Measurements from ENCODE around the gene SRGAP1. TPM values are rescaled to one million over a fixed set of nuclear protein-coding genes. Genes with fewer than 3 reads are reported as not detected.

The SRGAP1 gene
- total and polyA plus RNA-seq, 9 donors = 4.7 to 10.5 (median 5.7) TPM

GRCh38 chr12:63915105-63915800, 70.8 kb downstream of the SRGAP1 start:
- peaks cover 7% of the 10 kb centered on the region for H3K4me1 ChIP-seq (ENCODE audit: control insufficient read depth, insufficient read depth, low read length)
- H3K9me3 ChIP-seq (replicated peaks; ENCODE audit: control insufficient read depth, low read depth, low read length) = no peaks in the 10 kb centered on the region
- no peaks in the 10 kb centered on the region for H3K27me3 ChIP-seq (ENCODE audit: control insufficient read depth, insufficient read depth, low read length)
- no CpG with 5 or more reads among the region's 2 CpGs for WGBS (ENCODE audit: insufficient coverage)
- no peaks in the 10 kb centered on the region for H3K36me3 ChIP-seq (ENCODE audit: control insufficient read depth, insufficient read depth, low read length)
- peak overlapping the region; percentile 56 for H3K27ac ChIP-seq (ENCODE audit: low read length)
- peak; percentile 80 for DNase-seq
- H3K4me3 ChIP-seq (ENCODE audit: low read length) = no peak overlapping the region

DNA sequence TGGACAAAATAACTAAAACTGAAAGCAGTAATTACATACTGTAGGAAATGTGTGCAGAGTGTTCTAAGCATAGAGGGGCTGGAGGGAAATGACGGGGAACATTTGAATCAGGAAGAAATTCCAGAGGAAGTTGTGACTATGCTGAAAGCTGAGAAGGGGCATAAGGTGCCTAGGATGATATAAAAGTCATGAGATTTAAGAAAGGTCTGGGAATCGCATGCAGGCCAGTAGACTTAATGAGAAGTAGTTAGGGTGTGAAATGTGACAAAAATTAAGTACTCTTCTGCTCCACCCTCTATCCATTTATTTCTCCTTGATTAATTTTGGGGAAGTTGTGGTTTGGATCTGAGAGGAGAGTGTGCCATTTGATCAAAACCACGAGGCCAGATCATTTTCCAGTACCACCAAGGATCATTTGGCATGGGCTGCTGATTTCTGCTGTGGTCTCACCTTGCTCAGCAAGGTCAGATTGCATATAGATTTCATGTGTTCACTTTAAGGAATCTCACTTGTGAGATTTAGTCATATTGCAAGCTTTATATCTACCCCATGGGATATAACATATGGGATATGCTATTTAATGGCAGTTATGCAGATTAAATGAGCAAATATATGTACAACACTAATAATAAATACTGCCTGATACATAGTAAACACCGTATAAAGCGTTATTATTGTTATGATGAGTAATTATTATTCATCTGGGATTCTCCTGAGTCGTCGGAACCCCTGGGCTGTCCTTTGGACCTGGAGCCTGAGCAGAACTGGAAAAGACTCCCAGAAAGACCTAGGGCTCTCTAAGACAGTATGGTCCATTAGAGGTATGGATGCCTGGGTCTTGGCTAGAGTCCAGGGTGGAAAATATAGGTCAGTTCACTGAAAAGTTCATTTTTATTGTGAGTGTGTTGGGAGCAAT, 72.3 kb downstream of the SRGAP1 start:
- DNase-seq = peak; percentile 38
- Histone ChIP-seq H3K4me1 (ENCODE audit: control insufficient read depth, insufficient read depth, low read length) (peaks cover 7% of the 10 kb centered on the region), H3K9me3 (replicated peaks; ENCODE audit: control insufficient read depth, low read depth, low read length) (no peaks in the 10 kb centered on the region), H3K27me3 (ENCODE audit: control insufficient read depth, insufficient read depth, low read length) (no peaks in the 10 kb centered on the region), H3K27ac (ENCODE audit: low read length) (peak overlapping the region; percentile 1), H3K4me3 (ENCODE audit: low read length) (no peak overlapping the region), H3K36me3 (ENCODE audit: control insufficient read depth, insufficient read depth, low read length) (no peaks in the 10 kb centered on the region)
- 50% methylated on average over 2 of the region's 7 CpGs for WGBS (ENCODE audit: insufficient coverage)

GRCh38 chr12:63917477-63917862, 73.0 kb downstream of the SRGAP1 start:
- no CpG with 5 or more reads among the region's 3 CpGs for WGBS (ENCODE audit: insufficient coverage)

DNA sequence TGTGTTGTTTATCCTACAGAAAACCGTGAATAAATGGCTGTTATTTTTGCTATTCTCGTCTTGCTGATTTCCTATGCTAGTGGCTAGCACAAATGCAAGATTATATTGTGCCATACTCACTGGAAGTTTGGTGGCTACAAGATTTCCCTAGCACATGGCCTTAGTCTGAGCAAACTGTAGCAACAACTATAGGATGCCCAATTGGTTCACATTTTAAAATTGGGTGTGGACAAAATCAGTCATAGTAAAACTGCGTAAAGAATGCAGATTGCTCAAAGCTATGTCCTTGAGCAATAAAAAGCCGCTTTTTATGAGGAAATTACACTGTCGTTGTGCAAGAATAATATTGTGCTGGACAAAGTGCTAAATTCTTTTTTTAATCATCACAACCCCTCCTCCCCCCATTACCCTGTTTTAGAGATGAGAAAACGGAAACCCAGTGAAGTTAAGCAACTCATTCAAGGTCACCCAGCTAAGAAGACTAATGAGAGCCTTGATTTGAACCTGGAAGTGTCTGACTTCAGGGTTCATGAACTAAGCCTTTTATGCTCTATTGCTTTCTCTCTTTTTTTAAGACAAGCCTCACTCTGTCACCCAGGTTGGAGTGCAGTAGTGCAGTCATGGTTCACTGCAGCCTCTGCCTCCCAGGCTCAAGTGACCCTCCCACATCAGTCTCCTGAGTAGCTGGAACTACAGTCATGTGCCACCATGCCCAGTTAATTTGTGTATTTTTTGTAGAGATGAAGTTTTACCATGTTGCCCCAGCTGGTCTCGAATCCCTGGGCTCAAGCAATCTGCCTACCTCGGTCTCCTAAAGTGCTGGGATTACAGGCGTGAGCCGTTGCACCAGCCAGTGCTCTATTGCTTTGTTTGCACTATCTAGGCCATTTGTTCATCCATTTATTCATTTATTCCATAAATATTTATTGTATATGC, 73.6 kb downstream of the SRGAP1 start:
- H3K27ac ChIP-seq (ENCODE audit: low read length) = no peak overlapping the region

More at GRCh38 chr12:63917477-63917862, 73.0 kb downstream of the SRGAP1 start:
- H3K36me3 ChIP-seq (ENCODE audit: control insufficient read depth, insufficient read depth, low read length) = no peaks in the 10 kb centered on the region
- H3K27me3 ChIP-seq (ENCODE audit: control insufficient read depth, insufficient read depth, low read length) = no peaks in the 10 kb centered on the region
- peaks cover 7% of the 10 kb centered on the region for H3K4me1 ChIP-seq (ENCODE audit: control insufficient read depth, insufficient read depth, low read length)
- H3K27ac ChIP-seq (ENCODE audit: low read length) = no peak overlapping the region
- H3K4me3 ChIP-seq (ENCODE audit: low read length) = no peak overlapping the region
- no peaks in the 10 kb centered on the region for H3K9me3 ChIP-seq (replicated peaks; ENCODE audit: control insufficient read depth, low read depth, low read length)
- no peak for DNase-seq

DNA sequence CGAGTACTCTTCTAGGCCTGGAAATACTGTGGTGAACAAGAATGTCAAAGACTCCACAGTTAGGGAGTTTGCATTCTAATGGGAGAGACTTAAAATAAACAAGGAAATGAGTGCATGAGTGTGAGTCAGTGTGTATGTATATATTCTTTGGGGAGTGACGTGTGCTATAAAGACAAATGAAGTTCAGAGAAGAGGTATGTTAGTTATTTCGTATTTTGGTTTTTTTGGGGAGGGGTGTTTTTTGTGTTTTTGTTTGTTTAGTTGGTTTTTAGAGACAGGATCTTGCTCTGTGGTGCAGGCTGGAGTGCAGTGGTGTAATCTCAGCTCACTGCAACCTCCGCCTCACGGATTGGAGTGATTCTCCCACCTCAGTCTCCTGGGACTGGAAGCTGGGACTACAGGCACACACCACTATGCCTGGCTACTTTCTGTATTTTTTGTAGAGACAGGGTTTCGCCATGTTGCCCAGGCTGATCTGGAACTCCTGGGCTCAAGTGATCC, 74.3 kb downstream of the SRGAP1 start:
- H3K27ac ChIP-seq (ENCODE audit: low read length) = no peak overlapping the region
- no peak for DNase-seq
- 72% methylated on average over 3 of the region's 6 CpGs for WGBS (ENCODE audit: insufficient coverage)

More for the DNA sequence above, 73.6 kb downstream of the SRGAP1 start:
- no peaks in the 10 kb centered on the region for H3K36me3 ChIP-seq (ENCODE audit: control insufficient read depth, insufficient read depth, low read length)
- peak; percentile 30 for DNase-seq
- H3K27me3 ChIP-seq (ENCODE audit: control insufficient read depth, insufficient read depth, low read length) = no peaks in the 10 kb centered on the region
- H3K9me3 ChIP-seq (replicated peaks; ENCODE audit: control insufficient read depth, low read depth, low read length) = no peaks in the 10 kb centered on the region
- H3K4me3 ChIP-seq (ENCODE audit: low read length) = no peak overlapping the region
- H3K4me1 ChIP-seq (ENCODE audit: control insufficient read depth, insufficient read depth, low read length) = peaks cover 7% of the 10 kb centered on the region
- 80% methylated on average over 1 of the region's 10 CpGs for WGBS (ENCODE audit: insufficient coverage)

DNA sequence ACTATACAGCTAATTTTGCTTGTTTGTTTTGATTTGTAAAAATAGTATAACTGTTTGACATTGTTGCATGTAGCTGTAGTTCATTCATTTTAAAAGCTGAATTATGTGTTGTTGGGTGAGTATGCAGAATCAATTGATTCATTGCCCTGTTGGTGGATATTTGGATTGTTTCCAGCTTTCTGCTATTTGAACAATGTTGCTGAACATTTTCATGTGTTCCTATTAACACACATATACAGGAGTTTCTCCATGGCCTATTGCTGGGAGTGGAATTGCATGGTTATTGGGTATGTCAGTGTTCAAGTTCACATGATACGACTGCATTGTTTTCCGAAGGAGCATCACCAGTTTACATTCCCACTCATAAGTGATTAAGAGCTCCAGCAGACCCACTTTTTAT, 75.3 kb downstream of the SRGAP1 start:
- DNase-seq = no peak
- Histone ChIP-seq H3K27ac (ENCODE audit: low read length) (no peak overlapping the region), H3K4me3 (ENCODE audit: low read length) (no peak overlapping the region), H3K27me3 (ENCODE audit: control insufficient read depth, insufficient read depth, low read length) (no peaks in the 10 kb centered on the region), H3K36me3 (ENCODE audit: control insufficient read depth, insufficient read depth, low read length) (no peaks in the 10 kb centered on the region), H3K4me1 (ENCODE audit: control insufficient read depth, insufficient read depth, low read length) (peaks cover 7% of the 10 kb centered on the region), H3K9me3 (replicated peaks; ENCODE audit: control insufficient read depth, low read depth, low read length) (no peaks in the 10 kb centered on the region)
- no CpG with 5 or more reads among the region's 2 CpGs for WGBS (ENCODE audit: insufficient coverage)

More for the DNA sequence above, 74.3 kb downstream of the SRGAP1 start:
- H3K27me3 ChIP-seq (ENCODE audit: control insufficient read depth, insufficient read depth, low read length) = no peaks in the 10 kb centered on the region
- no peaks in the 10 kb centered on the region for H3K9me3 ChIP-seq (replicated peaks; ENCODE audit: control insufficient read depth, low read depth, low read length)
- H3K36me3 ChIP-seq (ENCODE audit: control insufficient read depth, insufficient read depth, low read length) = no peaks in the 10 kb centered on the region
- H3K4me1 ChIP-seq (ENCODE audit: control insufficient read depth, insufficient read depth, low read length) = peaks cover 7% of the 10 kb centered on the region
- no peak overlapping the region for H3K4me3 ChIP-seq (ENCODE audit: low read length)

GRCh38 chr12:63921157-63921556, 76.7 kb downstream of the SRGAP1 start:
- Histone ChIP-seq H3K27ac (ENCODE audit: low read length) (no peak overlapping the region), H3K4me1 (ENCODE audit: control insufficient read depth, insufficient read depth, low read length) (peaks cover 4% of the 10 kb centered on the region), H3K27me3 (ENCODE audit: control insufficient read depth, insufficient read depth, low read length) (no peaks in the 10 kb centered on the region), H3K36me3 (ENCODE audit: control insufficient read depth, insufficient read depth, low read length) (no peaks in the 10 kb centered on the region), H3K9me3 (replicated peaks; ENCODE audit: control insufficient read depth, low read depth, low read length) (no peaks in the 10 kb centered on the region), H3K4me3 (ENCODE audit: low read length) (no peak overlapping the region)
- WGBS (ENCODE audit: insufficient coverage) = 85% methylated on average over 6 of the region's 6 CpGs
- no peak for DNase-seq

- no peak for DNase-seq
- H3K36me3 ChIP-seq (ENCODE audit: control insufficient read depth, insufficient read depth, low read length) = no peaks in the 10 kb centered on the region
- H3K27ac ChIP-seq (ENCODE audit: low read length) = no peak overlapping the region
- no peak overlapping the region for H3K4me3 ChIP-seq (ENCODE audit: low read length)
- H3K9me3 ChIP-seq (replicated peaks; ENCODE audit: control insufficient read depth, low read depth, low read length) = no peaks in the 10 kb centered on the region
- WGBS (ENCODE audit: insufficient coverage) = no CpG with 5 or more reads among the region's 1 CpG
- H3K4me1 ChIP-seq (ENCODE audit: control insufficient read depth, insufficient read depth, low read length) = no peaks in the 10 kb centered on the region
- H3K27me3 ChIP-seq (ENCODE audit: control insufficient read depth, insufficient read depth, low read length) = no peaks in the 10 kb centered on the region
Observed at GRCh38 chr12:63922474-63922873, 78.0 kb downstream of the SRGAP1 start.

DNA sequence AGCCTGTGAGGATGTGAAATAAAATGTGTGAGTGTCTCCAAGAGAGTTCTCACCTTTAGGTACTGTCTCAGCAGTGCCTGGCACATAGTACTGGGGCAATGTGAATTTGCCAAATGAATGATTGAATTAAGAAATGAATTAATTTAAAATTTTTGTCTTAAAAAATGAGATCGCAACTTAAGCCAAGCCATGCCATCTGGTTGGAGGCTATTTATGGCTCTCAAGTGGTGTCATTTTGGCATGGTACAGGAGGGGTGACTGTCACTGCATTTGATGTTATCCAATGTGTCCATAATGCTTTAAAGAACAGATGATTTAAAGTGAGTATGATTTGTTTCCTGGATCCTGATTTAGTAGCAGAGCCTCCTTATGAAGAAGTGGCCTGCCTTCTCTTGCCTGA, 80.3 kb downstream of the SRGAP1 start:
- Histone ChIP-seq H3K4me1 (ENCODE audit: control insufficient read depth, insufficient read depth, low read length) (no peaks in the 10 kb centered on the region), H3K27ac (ENCODE audit: low read length) (no peak overlapping the region), H3K27me3 (ENCODE audit: control insufficient read depth, insufficient read depth, low read length) (no peaks in the 10 kb centered on the region), H3K36me3 (ENCODE audit: control insufficient read depth, insufficient read depth, low read length) (no peaks in the 10 kb centered on the region), H3K9me3 (replicated peaks; ENCODE audit: control insufficient read depth, low read depth, low read length) (no peaks in the 10 kb centered on the region), H3K4me3 (ENCODE audit: low read length) (no peak overlapping the region)
- no peak for DNase-seq
- no CpG with 5 or more reads among the region's 1 CpG for WGBS (ENCODE audit: insufficient coverage)

All from muscle of leg (tissue), 11 donors.